ES-I3 (cell line): Measurements from ENCODE around the gene NSRP1.
"Not testable (repeated sequence)": the region's sequence is repeated elsewhere in the genome, so short reads cannot be mapped to it uniquely, and the experiment has no call there.

Source experiments
- H3K36me3 ChIP-seq: 2 replicates; pipeline ENCODE4 v1.6.1; 2013; ENCODE audit warnings: mild to moderate bottlenecking, low read length, control low read depth, moderate library complexity; ENCODE audit not compliant: insufficient read depth
- H3K4me1 ChIP-seq: 2 replicates; pipeline ENCODE4 v1.6.1; 2013; ENCODE audit warnings: mild to moderate bottlenecking, control low read depth, low read length; ENCODE audit not compliant: insufficient read depth
- H3K9ac ChIP-seq: 2 replicates; pipeline ENCODE4 v1.6.1; 2013; ENCODE audit warnings: low read depth, mild to moderate bottlenecking, low read length, moderate library complexity
- H3K9me3 ChIP-seq: 2 replicates; pipeline ENCODE4 v1.6.1; 2013; ENCODE audit warnings: mild to moderate bottlenecking, low read length, moderate library complexity; ENCODE audit not compliant: control insufficient read depth, insufficient read depth

Gene NSRP1

DNA sequence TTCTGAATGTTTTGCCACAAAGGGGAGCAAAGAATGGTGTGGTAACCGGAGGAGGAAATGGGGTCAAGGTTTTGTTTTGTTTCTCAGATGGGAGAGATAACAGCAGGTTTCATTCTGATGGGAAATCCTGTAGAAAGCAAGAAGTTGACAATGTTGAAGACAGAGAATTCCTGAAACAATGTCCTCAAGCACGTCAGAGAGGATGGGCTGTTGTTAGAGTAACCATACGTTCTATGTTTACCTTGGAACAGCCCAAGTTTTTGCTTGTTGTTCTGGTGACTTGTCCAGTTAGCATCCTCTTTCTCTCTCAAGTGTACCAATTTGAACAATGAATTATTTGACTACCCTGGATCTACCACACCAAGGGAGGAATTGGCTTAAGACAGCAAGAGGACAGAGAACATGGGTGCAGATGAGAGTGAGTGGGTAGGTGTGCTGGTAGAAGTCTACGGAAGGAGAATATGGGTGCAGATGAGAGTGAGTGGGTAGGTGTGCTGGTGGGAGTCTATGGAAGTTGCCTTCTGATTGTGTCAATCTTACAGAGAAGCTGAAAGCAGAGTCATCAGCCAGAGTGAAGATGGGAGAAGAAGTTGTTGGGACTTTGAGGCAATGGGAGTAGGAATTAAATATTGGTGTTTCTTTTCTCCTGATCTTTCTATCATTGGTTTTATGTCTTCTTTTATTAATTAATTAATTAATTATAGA is 14.8 kb upstream of the NSRP1 start:
- H3K9me3 ChIP-seq, result no peaks in the 10 kb centered on the region
- H3K36me3 ChIP-seq, result no peaks in the 10 kb centered on the region
- H3K4me1 ChIP-seq, result no peaks in the 10 kb centered on the region
- H3K9ac ChIP-seq, result no peak overlapping the region

DNA sequence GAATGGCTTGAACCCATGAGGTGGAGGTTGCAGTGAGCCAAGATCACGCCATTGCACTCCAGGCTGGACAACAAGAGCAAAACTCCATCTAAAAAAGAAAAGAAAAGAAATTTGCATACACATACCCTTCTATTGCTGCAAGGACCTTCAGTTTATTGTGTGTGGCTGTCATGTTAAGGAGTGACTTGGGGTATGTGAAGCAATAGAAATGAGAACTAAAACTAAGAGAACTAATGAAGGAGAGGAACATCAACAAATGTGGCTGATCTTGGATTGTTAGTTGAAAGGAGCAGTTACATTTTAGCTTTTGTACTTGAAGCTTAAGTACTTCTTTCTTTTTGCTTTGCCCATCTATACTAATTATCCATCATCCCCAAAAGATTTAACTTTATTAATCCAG is 12.7 kb upstream of the NSRP1 start:
- Histone ChIP-seq H3K9ac (no peak overlapping the region), H3K36me3 (no peaks in the 10 kb centered on the region), H3K9me3 (no peaks in the 10 kb centered on the region), H3K4me1 (no peaks in the 10 kb centered on the region)

DNA sequence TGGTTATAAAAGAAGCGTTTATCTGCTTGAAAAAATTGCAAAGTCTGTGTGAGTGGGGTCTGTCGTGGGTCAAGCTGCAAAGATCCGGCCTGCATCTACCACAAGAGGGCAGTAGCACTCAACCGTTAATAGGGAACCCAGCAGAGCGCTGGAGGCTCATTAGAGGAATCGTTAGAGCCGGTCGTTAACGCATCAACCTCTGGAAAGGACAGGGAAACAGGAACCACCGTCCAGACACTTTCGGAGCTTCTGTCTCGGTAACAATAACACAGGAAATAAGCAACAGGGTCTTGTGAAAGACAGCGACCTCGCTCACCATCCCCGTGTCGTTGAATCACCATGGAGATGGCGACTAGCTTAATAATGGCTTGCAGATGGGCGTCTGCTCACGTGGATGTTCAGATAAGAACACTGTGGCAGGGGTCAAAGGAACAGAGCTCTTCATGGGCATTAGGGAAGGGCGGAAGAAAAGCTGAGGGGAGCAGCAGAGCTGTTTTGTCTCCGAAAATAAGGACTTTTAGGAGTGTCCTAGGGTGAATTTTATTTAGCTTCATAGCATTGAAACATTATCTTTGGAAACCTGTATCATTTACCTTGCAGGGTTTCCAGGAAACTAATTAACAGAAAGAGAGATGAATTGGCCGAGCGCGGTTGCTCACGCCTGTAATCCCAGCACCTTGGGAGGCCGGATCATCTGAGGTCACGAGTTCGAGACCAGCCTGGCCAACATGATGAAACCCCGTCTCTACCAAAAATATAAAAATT is 11.9 kb upstream of the NSRP1 start:
- Histone ChIP-seq H3K4me1 (no peaks in the 10 kb centered on the region), H3K9ac (peak overlapping the region; percentile 71), H3K36me3 (no peaks in the 10 kb centered on the region), H3K9me3 (no peaks in the 10 kb centered on the region)

DNA sequence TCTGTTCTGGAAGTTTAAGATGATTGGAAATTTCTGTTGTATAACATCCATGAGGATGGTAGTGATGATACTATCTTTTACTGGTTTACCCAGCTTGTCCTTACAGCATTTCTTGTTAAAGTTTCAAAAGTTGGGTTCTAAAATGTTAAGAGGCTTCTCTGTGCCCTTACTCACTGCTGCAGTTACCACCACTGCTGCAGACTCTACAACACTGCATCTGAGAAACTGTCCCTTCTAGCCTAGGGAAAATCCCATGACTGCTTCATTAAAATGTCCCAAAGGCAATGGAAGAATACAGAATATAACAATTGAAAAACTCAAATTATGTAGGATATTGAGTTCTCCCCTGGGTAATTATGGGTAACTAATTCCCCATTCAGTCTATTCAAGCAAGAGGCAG is 3.8 kb upstream of the NSRP1 start:
- H3K36me3 ChIP-seq, result no peaks in the 10 kb centered on the region
- no peaks in the 10 kb centered on the region for H3K9me3 ChIP-seq
- H3K4me1 ChIP-seq, result no peaks in the 10 kb centered on the region
- no peak overlapping the region for H3K9ac ChIP-seq

DNA sequence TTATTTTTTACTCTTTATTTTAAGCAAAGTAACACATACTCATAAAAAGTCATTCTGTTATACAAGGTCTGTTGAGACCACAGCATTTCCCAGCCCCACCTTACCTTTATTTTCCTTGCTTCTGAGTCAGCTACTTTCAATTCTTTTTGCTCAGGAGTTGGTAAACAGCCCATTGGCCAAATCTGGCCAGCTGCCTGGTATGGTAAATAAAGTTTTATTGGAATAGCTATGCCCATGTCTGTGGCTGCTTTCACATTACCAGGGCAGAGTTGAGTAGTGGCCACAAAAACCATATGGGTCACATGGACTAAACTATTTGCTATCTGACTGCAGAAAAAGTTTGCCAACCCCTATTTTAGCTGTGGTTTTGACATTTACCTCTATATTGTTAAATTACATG is 3.4 kb upstream of the NSRP1 start:
- no peaks in the 10 kb centered on the region for H3K36me3 ChIP-seq
- no peaks in the 10 kb centered on the region for H3K4me1 ChIP-seq
- no peaks in the 10 kb centered on the region for H3K9me3 ChIP-seq
- H3K9ac ChIP-seq, result no peak overlapping the region

DNA sequence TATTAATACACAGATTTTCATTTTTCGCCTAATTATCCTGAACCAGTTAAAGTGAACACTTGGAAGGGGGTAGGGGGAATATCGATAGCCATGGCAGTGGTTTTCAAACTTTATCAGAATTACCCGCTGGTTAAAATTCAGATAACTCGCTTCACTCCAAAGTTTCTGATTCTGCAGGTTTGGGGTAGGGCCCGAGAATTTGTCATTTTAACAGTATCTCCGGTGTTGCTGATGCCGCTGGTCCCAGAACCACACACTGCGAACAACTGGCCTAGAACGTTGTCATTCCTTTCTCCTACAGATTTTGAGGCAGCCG is 313 bp upstream of the NSRP1 start:
- no peaks in the 10 kb centered on the region for H3K9me3 ChIP-seq
- peak overlapping the region; percentile 98 for H3K9ac ChIP-seq
- H3K36me3 ChIP-seq, result no peaks in the 10 kb centered on the region
- no peaks in the 10 kb centered on the region for H3K4me1 ChIP-seq

DNA sequence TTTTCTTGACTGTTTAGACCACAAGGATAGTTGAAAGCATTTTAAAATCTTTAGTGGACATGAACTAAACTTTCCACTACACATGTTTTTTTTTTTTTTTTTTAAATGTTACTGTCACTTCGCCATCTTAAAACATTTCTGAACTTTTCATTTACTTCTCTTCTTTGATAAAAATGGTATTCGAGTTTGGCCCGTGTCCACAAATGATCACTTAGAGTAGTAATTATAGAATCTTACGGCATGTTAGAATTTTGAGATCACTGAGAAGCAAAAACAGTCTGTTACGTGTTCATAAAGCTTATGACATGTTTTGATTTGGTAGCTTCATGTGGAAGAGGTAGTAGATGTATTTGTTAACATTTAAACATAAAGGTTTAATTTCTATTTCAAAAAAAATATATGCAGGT is 1.1 kb downstream of the NSRP1 start:
- Histone ChIP-seq H3K4me1 (no peaks in the 10 kb centered on the region), H3K9ac (peak overlapping the region; percentile 98), H3K9me3 (no peaks in the 10 kb centered on the region), H3K36me3 (no peaks in the 10 kb centered on the region)

DNA sequence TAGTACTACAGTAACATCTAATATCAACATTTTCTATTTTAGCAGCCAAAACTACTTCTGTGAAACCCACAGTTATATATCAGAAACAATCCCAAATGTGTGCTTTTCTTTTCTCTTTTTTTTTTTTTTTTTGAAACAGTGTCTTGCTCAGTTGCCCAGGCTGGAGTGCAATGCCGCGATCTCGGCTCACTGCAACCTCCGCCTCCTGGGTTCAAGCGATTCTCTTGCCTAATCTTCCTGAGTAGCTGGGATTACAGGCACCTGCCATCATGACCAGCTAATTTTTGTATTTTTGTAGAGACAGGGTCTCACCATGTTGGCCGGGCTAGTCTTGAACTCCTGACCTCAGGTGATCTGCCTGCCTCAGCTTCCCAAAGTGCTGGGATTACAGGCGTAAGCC is 2.0 kb downstream of the NSRP1 start:
- H3K9ac ChIP-seq, H3K9me3 ChIP-seq, H3K36me3 ChIP-seq, H3K4me1 ChIP-seq: not testable (repeated sequence)

DNA sequence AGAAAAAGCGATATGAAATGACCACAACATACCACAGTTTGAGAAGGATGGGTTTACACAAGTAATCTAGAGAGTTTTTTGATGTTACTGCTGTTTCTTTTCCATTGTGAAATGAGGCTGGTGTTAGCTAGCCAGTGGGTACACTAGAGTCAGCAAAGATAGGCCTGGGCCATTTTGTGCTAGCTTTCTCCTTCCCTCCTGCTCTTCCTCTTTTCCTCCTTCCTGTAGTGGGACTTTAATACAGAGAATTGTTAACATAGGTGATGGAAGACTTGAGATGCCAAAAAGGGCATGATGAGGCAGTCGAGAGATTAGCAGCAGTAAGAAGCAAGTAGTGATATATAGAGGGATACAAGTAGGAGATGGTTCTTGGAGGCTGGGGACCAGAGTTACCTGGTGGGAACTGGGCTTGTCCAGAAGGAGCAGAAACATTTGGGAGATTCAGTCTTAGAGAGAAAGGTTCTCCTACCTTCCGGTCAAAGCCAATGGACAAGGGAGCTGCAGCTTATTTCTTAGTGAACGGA is 7.7 kb downstream of the NSRP1 start:
- Histone ChIP-seq H3K9ac (no peak overlapping the region), H3K36me3 (no peaks in the 10 kb centered on the region), H3K4me1 (no peaks in the 10 kb centered on the region), H3K9me3 (no peaks in the 10 kb centered on the region)

DNA sequence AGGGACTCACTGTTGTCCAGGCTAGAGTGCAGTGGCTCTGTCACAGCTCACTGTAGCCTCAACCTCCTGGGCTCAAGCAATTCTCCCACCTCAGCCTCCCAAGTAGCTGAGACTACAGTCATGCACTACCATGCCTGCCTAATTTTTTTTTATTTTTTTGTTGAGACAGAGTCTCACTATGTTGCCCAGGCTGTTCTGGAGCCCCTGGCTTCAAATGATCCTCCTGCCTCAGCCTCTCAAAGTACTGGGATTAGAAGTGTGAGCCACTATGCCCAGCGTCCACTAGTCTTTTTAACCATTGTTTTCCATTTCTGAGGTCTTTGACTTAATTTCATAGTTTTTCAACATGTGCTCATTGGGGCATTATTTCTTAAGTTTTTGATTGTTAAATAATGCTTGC is 13.5 kb downstream of the NSRP1 start:
- Histone ChIP-seq H3K9me3 (no peaks in the 10 kb centered on the region), H3K4me1 (peaks cover 4% of the 10 kb centered on the region; the same call in 1 of the 2 replicates), H3K36me3 (peaks cover 4% of the 10 kb centered on the region; the same call in 1 of the 2 replicates), H3K9ac (no peak overlapping the region)

DNA sequence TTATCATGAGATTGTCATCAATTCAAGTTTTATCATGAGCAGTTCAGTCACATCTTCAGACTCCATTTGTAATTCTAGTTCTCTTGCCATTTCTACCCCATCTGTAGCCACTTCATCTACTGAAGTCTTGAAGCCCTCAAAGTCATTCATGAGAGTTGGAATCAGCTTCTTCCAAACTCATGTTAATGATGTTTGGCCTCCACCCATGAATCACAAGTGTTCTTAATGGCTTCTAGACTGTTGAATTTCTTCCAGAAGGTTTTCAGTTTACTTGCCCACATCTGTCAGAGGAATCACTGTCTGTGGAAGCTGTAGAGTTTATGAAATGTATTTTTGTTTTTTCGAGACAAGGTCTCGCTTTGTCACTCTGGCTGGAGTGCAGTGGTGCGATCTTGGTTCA is 16.0 kb downstream of the NSRP1 start:
- peaks cover 4% of the 10 kb centered on the region; the same call in 1 of the 2 replicates for H3K36me3 ChIP-seq
- H3K9me3 ChIP-seq, result no peaks in the 10 kb centered on the region
- peaks cover 4% of the 10 kb centered on the region; the same call in 1 of the 2 replicates for H3K4me1 ChIP-seq
- no peak overlapping the region for H3K9ac ChIP-seq

DNA sequence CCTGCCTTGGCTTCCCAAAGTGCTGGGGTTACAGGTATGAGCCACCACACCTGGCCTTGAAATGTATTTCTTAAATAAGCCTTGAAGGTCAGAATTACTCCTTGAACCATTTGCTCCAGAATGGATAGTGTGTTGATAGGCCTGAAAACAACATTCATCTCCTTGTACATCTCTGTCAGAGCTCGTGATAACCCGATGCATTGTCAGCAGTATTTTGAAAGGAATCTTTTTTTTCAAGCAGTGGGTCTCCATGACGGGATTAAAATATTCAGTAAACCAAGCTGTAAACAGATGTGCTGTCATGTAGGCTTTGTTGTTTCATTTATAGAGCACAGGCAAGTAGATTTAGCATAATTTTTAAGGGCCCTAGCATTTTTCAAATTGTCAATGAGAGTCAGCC is 16.6 kb downstream of the NSRP1 start:
- Histone ChIP-seq H3K4me1 (peaks cover 4% of the 10 kb centered on the region; the same call in 1 of the 2 replicates), H3K36me3 (peaks cover 4% of the 10 kb centered on the region; the same call in 1 of the 2 replicates), H3K9me3 (no peaks in the 10 kb centered on the region), H3K9ac (no peak overlapping the region)

DNA sequence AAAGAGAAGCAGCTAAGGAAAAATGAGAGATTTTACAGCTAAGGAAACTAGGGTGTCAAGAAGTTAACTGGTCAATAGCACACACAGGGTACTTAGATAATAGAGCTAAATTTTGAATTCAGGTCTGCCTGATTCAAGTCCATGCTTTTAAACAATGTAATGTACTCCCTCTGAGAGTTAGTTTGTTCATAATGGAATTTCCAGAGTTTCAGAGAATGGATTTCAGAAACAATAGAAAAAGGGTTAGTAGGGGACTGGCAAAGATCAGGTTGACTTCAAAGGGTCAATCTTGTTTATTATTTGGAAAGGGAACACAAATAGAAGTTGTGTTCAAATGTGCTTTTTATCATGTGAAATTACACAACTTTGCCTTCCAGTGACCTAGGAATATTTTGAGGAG is 17.9 kb downstream of the NSRP1 start:
- Histone ChIP-seq H3K4me1 (peaks cover 4% of the 10 kb centered on the region; the same call in 1 of the 2 replicates), H3K9me3 (no peaks in the 10 kb centered on the region), H3K9ac (no peak overlapping the region), H3K36me3 (peaks cover 4% of the 10 kb centered on the region; the same call in 1 of the 2 replicates)

DNA sequence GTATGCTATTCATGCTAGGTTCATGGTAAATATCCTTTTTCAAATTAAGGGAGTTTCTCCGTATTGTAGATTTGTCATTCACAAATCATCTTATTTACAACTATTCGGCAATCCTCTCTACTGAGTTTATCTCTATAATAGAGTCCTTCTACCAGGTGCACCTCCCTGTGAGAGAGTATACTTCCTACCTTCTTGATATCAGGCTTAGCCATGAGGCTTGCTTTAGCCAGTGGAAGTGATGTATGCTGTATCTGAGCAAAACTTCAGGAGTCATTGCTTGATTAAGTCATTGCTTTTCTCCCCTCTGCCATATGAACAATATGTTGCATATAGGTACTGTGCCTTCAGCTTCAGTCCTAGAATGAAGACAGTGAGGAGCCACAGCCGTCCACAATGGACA is 20.5 kb downstream of the NSRP1 start:
- no peaks in the 10 kb centered on the region for H3K9me3 ChIP-seq
- H3K36me3 ChIP-seq, result peaks cover 4% of the 10 kb centered on the region; the same call in 1 of the 2 replicates
- H3K4me1 ChIP-seq, result no peaks in the 10 kb centered on the region
- H3K9ac ChIP-seq, result no peak overlapping the region

DNA sequence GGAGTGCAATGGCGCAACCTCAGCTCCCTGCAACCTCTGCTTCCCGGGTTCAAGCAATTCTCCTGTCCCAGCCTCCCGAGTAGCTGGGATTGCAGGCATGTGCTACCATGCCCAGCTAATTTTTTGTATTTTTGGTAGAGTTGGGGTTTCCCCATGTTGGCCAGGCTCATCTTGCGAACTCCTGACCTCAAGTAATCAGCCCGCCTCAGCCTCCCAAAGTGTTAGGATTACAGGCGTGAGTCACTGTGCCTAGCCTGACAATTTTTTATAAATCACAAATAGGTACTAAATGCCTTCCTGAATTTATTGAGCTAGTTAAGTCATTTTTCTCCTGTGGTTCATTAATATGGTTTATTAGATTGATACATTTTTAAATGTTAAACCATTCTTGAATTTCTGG is 31.2 kb downstream of the NSRP1 start:
- H3K36me3 ChIP-seq, H3K4me1 ChIP-seq, H3K9ac ChIP-seq, H3K9me3 ChIP-seq: not testable (repeated sequence)
